A673 (cell line): Measurements from ENCODE around the gene EDAR. TPM values are rescaled to one million over a fixed set of nuclear protein-coding genes. Genes with fewer than 3 reads are reported as not detected.

Source experiments
- Bru-seq: library from RNA; stranded (reverse); fragments of 400-500 nt; gene quantifications from one replicate; lab custom pipeline; 2021; lab: Mats Ljungman, UMichigan
- BruChase-seq, 2 experiments: library from RNA; stranded (reverse); fragments of 400-500 nt; gene quantifications; one replicate each; lab custom pipeline; 2021; lab: Mats Ljungman, UMichigan
- BruUV-seq: library from RNA; stranded (reverse); fragments of 400-500 nt; replicated peaks from 2 replicates; lab custom pipeline; 2021; lab: Mats Ljungman, UMichigan
- CTCF ChIA-PET: fragments of 300-600 bp; sonication (Branson Sonifier 250); formaldehyde crosslinking; loops from one replicate; lab custom pipeline; 2022; ENCODE audit warnings: antibody characterized with exemption; lab: Charles Lee
- POLR2A ChIA-PET: fragments of 300-600 bp; sonication (Branson Sonifier 250); formaldehyde crosslinking; loops from one replicate; lab custom pipeline; 2022; ENCODE audit warnings: antibody characterized with exemption; ENCODE audit not compliant: low non-redundant PET; lab: Charles Lee
- DNase-seq: peaks from one replicate; pipeline ENCODE4 v3.0.0-alpha.2; 2015; ENCODE audit warnings: low spot score
- H3K27ac ChIP-seq: fragments of 200-600 bp; sonication (generic); 2 replicates; pipeline ENCODE4 v1.5.1; 2016; ENCODE audit warnings: mixed run types, low read depth, mild to moderate bottlenecking, mixed read lengths, antibody characterized with exemption, low read length; ENCODE audit not compliant: poor library complexity, severe bottlenecking
- H3K27me3 ChIP-seq: fragments of 200-600 bp; sonication (generic); replicated peaks from 2 replicates; pipeline ENCODE4 v1.6.1; 2017; ENCODE audit warnings: mixed run types, low read depth, mild to moderate bottlenecking, mixed read lengths, antibody characterized with exemption, low read length; ENCODE audit not compliant: insufficient read depth, poor library complexity
- H3K36me3 ChIP-seq: fragments of 200-600 bp; sonication (generic); 2 replicates; pipeline ENCODE4 v1.6.1; 2016; ENCODE audit warnings: mixed run types, mild to moderate bottlenecking, mixed read lengths, antibody characterized with exemption, low read length; ENCODE audit not compliant: insufficient read depth, poor library complexity, severe bottlenecking
- H3K4me1 ChIP-seq: fragments of 200-600 bp; sonication (generic); 2 replicates; pipeline ENCODE4 v1.6.1; 2017; ENCODE audit warnings: mixed run types, mild to moderate bottlenecking, mixed read lengths, antibody characterized with exemption, low read length; ENCODE audit not compliant: insufficient read depth, poor library complexity, severe bottlenecking
- H3K4me3 ChIP-seq: fragments of 200-600 bp; sonication (generic); 2 replicates; pipeline ENCODE4 v1.5.1; 2016; ENCODE audit warnings: low read depth, mixed run types, mild to moderate bottlenecking, mixed read lengths, low read length; ENCODE audit not compliant: poor library complexity, severe bottlenecking
- H3K9me3 ChIP-seq: fragments of 200-600 bp; sonication (generic); 2 replicates; pipeline ENCODE4 v1.6.1; 2016; ENCODE audit warnings: mixed run types, low read depth, mild to moderate bottlenecking, mixed read lengths, antibody characterized with exemption, low read length; ENCODE audit not compliant: poor library complexity, severe bottlenecking
- EZH2 ChIP-seq: fragments of 200-600 bp; sonication (generic); IDR thresholded peaks from 2 replicates; pipeline ENCODE4 v1.6.1; 2017; ENCODE audit warnings: borderline replicate concordance, low read depth, mild to moderate bottlenecking, mixed read lengths, antibody characterized with exemption, low read length; ENCODE audit not compliant: poor library complexity, severe bottlenecking
- intact Hi-C: fragments of 100-400 bp; cut with micrococcal nuclease; formaldehyde crosslinking; loops from one replicate; pipeline ENCODE4 v1.10.0; 2022; ENCODE audit not compliant: unreplicated experiment
- long read RNA-seq: library from polyadenylated mRNA; stranded (forward); transcript quantifications from one replicate; pipeline ENCODE4 v2.0.0, GENCODE V29; 2022
- total RNA-seq: library from RNA; stranded (reverse); gene quantifications from 2 replicates; pipeline ENCODE4 v1.2.3, GENCODE V29; 2021
- TF ChIP-seq, protein P1 (sequence below): fragments of 300-800, 200-600 bp; sonication (generic); conservative IDR thresholded peaks from 2 replicates; pipeline ENCODE4 v1.5.1; 2017; ENCODE audit warnings: low read depth, mild to moderate bottlenecking, antibody characterized with exemption, low read length, moderate library complexity, mixed read lengths

Gene EDAR
- total RNA-seq (not detected in 2 replicates), Bru-seq, nascent RNA (not detected), BruChase-seq, experiment 1, labeled RNA remaining after a 2-hour chase (percentile 1 among the genes with signal in this experiment), BruChase-seq, experiment 2, labeled RNA remaining after a 6-hour chase (percentile 1 among the genes with signal in this experiment)
- long read RNA-seq, result 0 reads

DNA sequence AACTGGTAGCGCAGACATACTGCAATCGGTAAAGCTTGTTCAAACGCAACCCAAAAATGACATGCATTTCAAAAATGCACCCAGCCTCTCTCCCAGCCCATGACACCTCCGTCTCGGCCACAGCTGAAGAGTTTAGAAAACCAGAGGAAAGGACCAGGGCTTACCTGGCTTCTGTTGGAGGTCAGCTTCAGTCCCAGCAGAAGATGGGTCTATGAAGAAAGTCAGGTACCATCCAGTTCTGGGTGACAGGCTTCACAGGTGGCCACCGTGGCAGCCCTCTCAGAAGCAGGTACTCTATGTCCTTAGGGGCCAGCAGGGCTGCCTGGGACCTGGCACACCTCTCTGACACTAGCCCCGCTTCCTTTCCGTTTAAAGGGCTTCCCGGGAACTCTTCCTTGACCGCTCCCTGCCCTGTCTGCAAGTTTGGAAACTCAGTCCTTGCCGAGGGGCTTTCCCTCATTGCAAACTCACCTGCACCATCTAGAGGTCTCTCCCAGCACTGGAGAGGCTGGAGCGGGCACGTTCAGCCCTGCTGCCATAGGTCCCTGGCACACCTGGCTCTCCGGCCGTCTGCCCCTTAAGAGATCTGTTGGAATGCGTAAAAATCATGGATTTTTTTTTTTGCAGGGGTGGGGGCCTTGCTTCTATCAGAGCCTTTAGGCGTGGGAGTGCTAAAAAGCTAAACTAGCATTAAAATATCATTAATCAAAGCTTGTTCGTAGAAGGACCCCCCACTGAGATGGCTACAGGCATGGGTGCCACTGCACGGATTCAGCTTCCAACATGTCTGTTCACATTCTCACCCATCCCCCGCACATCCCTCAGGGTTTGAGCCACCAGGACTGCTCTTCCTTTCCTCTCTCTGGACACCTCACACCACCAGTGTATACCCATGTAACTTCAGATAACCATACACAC, at the start of gene EDAR:
TSS of gene EDAR (minus strand) at position 425 of the 918 bp plus-strand sequence. CDS start 58,206 bp downstream, outside the sequence.
- no peak within 1 kb of the TSS for H3K27ac ChIP-seq
- ChIA-PET CTCF (interaction anchor here (0.5 to 0.6 kb wide), 2 partner anchors 14 to 367 kb away, joined by 4 to 5 read pairs; no protein-coding TSS in a partner anchor), POLR2A (no interaction called here)
- H3K36me3 ChIP-seq, result no peaks in the 10 kb centered on the region
- H3K4me3 ChIP-seq, result no peak within 1 kb of the TSS
- H3K27me3 ChIP-seq, result peaks cover 12% of the 10 kb centered on the region
- peak; percentile 46 for DNase-seq
- TF ChIP-seq, protein P1, sequence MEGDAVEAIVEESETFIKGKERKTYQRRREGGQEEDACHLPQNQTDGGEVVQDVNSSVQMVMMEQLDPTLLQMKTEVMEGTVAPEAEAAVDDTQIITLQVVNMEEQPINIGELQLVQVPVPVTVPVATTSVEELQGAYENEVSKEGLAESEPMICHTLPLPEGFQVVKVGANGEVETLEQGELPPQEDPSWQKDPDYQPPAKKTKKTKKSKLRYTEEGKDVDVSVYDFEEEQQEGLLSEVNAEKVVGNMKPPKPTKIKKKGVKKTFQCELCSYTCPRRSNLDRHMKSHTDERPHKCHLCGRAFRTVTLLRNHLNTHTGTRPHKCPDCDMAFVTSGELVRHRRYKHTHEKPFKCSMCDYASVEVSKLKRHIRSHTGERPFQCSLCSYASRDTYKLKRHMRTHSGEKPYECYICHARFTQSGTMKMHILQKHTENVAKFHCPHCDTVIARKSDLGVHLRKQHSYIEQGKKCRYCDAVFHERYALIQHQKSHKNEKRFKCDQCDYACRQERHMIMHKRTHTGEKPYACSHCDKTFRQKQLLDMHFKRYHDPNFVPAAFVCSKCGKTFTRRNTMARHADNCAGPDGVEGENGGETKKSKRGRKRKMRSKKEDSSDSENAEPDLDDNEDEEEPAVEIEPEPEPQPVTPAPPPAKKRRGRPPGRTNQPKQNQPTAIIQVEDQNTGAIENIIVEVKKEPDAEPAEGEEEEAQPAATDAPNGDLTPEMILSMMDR, result peak; percentile 64
- TF ChIP-seq EZH2, result no peak
- intact Hi-C loops, result loop anchor here (2.0 to 5.0 kb wide), 2 partner anchors 60 to 297 kb away; no protein-coding TSS in a partner anchor
- H3K4me1 ChIP-seq, result no peaks in the 10 kb centered on the region
- no TSS peak for BruUV-seq
- no peaks in the 10 kb centered on the region for H3K9me3 ChIP-seq

DNA sequence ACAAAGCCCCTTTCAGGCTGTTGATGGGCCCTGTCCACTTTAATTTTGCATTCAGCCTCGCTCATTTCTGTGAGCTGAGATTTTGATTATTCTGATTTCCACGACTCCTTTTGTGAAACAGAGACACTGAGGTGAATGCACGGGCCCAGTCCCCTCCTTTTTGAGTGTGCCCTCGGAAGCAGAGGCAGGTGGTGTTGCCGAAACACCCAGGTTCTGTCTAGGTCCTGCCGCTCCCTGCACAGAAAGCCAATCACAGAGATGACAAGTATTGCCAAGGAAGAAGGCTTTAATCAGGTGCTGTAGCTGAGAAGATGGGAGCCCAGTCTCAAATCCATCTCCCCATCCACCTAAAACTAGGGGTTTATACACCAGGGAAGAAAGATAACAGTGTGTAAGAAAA, 44.2 kb upstream of the EDAR start:
- intact Hi-C loops, result no loop called here
- ChIA-PET POLR2A (interaction anchor here (0.6 kb wide), 1 partner anchor 577 kb away, joined by 4 read pairs; no protein-coding TSS in a partner anchor), CTCF (no interaction called here)
- Histone ChIP-seq H3K27me3 (no peaks in the 10 kb centered on the region), H3K4me1 (peaks cover 14% of the 10 kb centered on the region), H3K36me3 (no peaks in the 10 kb centered on the region), H3K4me3 (no peak overlapping the region), H3K27ac (no peak overlapping the region), H3K9me3 (no peaks in the 10 kb centered on the region)
- no peak for DNase-seq
- no TSS peak for BruUV-seq
- TF ChIP-seq, protein P1, result no peak
- TF ChIP-seq EZH2, result no peak

DNA sequence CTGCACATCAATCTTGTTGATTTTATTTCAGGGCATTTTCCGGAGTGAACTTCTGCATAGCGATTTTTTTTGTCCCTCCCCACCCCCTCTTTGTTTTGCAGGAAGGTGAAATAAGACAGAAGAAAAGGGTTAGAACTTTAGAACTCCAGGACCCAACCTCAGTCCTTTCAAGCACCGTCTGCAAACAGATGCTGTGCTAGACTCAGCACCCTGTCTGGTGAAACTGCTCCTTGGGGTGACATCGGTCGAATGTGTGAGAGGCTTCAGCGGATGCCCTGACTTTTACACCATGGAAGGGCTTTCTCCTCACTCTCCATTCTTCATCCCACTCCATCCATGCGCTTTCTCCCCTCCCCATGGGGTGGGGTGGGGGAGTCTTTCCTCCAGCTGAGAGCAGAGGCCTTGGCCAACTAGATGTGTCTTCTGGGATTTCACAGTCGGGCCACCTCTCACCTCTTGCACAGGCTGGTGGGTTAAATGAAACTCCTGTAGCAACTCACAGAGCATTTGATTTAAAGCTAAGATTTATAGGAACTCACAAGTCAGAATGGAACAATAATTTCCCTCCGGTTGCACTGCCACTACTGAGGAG, 43.3 kb upstream of the EDAR start:
- Histone ChIP-seq H3K27me3 (no peaks in the 10 kb centered on the region), H3K4me3 (peak overlapping the region; percentile 40), H3K9me3 (no peaks in the 10 kb centered on the region), H3K4me1 (peaks cover 14% of the 10 kb centered on the region), H3K27ac (no peak overlapping the region), H3K36me3 (no peaks in the 10 kb centered on the region)
- POLR2A ChIA-PET, result interaction anchor here (0.6 kb wide), 1 partner anchor 578 kb away, joined by 4 read pairs; no protein-coding TSS in a partner anchor
- TF ChIP-seq, protein P1, result no peak
- no peak for TF ChIP-seq EZH2
- intact Hi-C loops, result no loop called here
- CTCF ChIA-PET, result no interaction called here
- no peak for DNase-seq
- BruUV-seq, result no TSS peak
